AG04450 (cell line): ENCODE results near the gene MAFF. TPM values are rescaled to one million over a fixed set of nuclear protein-coding genes. Genes with fewer than 3 reads are reported as not detected.

Source experiments
- CTCF ChIA-PET: fragments of 300-600, 350-600 bp; formaldehyde crosslinking; extraction: SDS; loops from one replicate; lab custom pipeline; 2022; ENCODE audit warnings: antibody characterized with exemption, inconsistent platforms; lab: Charles Lee
- POLR2A ChIA-PET: fragments of 350-600 bp; formaldehyde crosslinking; extraction: SDS; loops from one replicate; lab custom pipeline; 2021; ENCODE audit warnings: antibody characterized with exemption, inconsistent platforms; lab: Yijun Ruan, JAX
- DNase-seq: peaks from one replicate; pipeline ENCODE4 v3.0.0-alpha.2; 2011; ENCODE audit warnings: low read depth, low spot score
- H3K27ac ChIP-seq: one replicate; pipeline ENCODE4 v1.5.1; 2012; ENCODE audit warnings: low read depth, low read length, control low read depth
- H3K27me3 ChIP-seq: one replicate; pipeline ENCODE4 v1.6.0; 2012; ENCODE audit warnings: low read length; ENCODE audit not compliant: control insufficient read depth, insufficient read depth
- H3K4me3 ChIP-seq: 2 replicates; pipeline ENCODE4 v1.5.1; 2011; ENCODE audit warnings: mild to moderate bottlenecking, low read depth, low read length, control low read depth
- H3K9me3 ChIP-seq: 2 replicates; pipeline ENCODE4 v1.5.1; 2012; ENCODE audit warnings: low read length; ENCODE audit not compliant: control insufficient read depth, insufficient read depth
- CTCF ChIP-seq: IDR thresholded peaks from 2 replicates; pipeline ENCODE4 v1.5.1; 2011; ENCODE audit warnings: low read depth, low read length, control low read depth, inconsistent platforms
- polyA plus RNA-seq: library from polyadenylated mRNA; depleted of rRNA; stranded (reverse); fragments of >200 nt; gene quantifications from 2 replicates; pipeline ENCODE4 v1.2.3, GENCODE V29; 2011

The MAFF gene
- polyA plus RNA-seq, 1 experiment, result 8.3 TPM

- H3K4me3 ChIP-seq, result no peak overlapping the region
- POLR2A ChIA-PET, result no interaction called here
- peak overlapping the region; percentile 11 for H3K27ac ChIP-seq
- H3K27me3 ChIP-seq, result no peaks in the 10 kb centered on the region
- DNase-seq, result no peak
- CTCF ChIA-PET, result no interaction called here
- TF ChIP-seq CTCF, result no peak
- H3K9me3 ChIP-seq, result no peaks in the 10 kb centered on the region; the same call in 1 of the 2 replicates
Measured at GRCh38 chr22:38220653-38221386, 19.0 kb downstream of the MAFF start.

- no peak overlapping the region for H3K4me3 ChIP-seq
- no peaks in the 10 kb centered on the region; the same call in 1 of the 2 replicates for H3K9me3 ChIP-seq
- no peaks in the 10 kb centered on the region for H3K27me3 ChIP-seq
- no peak for DNase-seq
- no peak overlapping the region for H3K27ac ChIP-seq
- POLR2A ChIA-PET, result no interaction called here
- CTCF ChIA-PET, result no interaction called here
- no peak for TF ChIP-seq CTCF
Measured at GRCh38 chr22:38221407-38221806, 19.6 kb downstream of the MAFF start.

GRCh38 chr22:38221908-38222796 is 20.4 kb downstream of the MAFF start:
- H3K27me3 ChIP-seq, result no peaks in the 10 kb centered on the region
- no peaks in the 10 kb centered on the region; the same call in 1 of the 2 replicates for H3K9me3 ChIP-seq
- POLR2A ChIA-PET, result interaction anchor here (0.7 to 0.9 kb wide), 2 partner anchors 11 to 21 kb away, joined by 3 read pairs; partner anchors contain the start of gene MAFF
- H3K4me3 ChIP-seq, result no peak overlapping the region
- CTCF ChIA-PET, result no interaction called here
- no peak for DNase-seq
- no peak overlapping the region for H3K27ac ChIP-seq
- no peak for TF ChIP-seq CTCF

GRCh38 chr22:38222797-38223119 is 21.0 kb downstream of the MAFF start:
- Histone ChIP-seq H3K27ac (no peak overlapping the region), H3K9me3 (no peaks in the 10 kb centered on the region; the same call in 1 of the 2 replicates), H3K4me3 (no peak overlapping the region), H3K27me3 (no peaks in the 10 kb centered on the region)
- TF ChIP-seq CTCF, result no peak
- CTCF ChIA-PET, result no interaction called here
- DNase-seq, result no peak
- POLR2A ChIA-PET, result interaction anchor here (0.9 kb wide), 1 partner anchor 21 kb away, joined by 3 read pairs; the partner anchor contains the start of gene MAFF
